Bronchial epithelial cell (primary cell): Measurements from ENCODE around the gene GNPTAB. TPM values are rescaled to one million over a fixed set of nuclear protein-coding genes. Genes with fewer than 3 reads are reported as not detected.
"Not testable (repeated sequence)": the region's sequence is repeated elsewhere in the genome, so short reads cannot be mapped to it uniquely, and the experiment has no call there.

ENCODE experiments used
- DNase-seq: peaks from one replicate; pipeline ENCODE4 v3.0.0-alpha.2; 2010; ENCODE audit warnings: low read depth
- FAIRE-seq: peaks from 2 replicates; lab custom pipeline; 2011; peaks lifted over from hg19 to GRCh38; lab: Jason Lieb, UNC
- H3K27me3 ChIP-seq: 2 replicates; pipeline ENCODE4 v1.5.1; 2011; ENCODE audit warnings: low read length; ENCODE audit not compliant: control insufficient read depth, insufficient read depth
- H3K36me3 ChIP-seq: 2 replicates; pipeline ENCODE4 v1.5.1; 2011; ENCODE audit warnings: low read length; ENCODE audit not compliant: control insufficient read depth, insufficient read depth
- H3K4me3 ChIP-seq: 2 replicates; pipeline ENCODE4 v1.5.1; 2011; ENCODE audit warnings: mild to moderate bottlenecking, low read depth, low read length, control low read depth
- CTCF ChIP-seq: IDR thresholded peaks from 2 replicates; pipeline ENCODE4 v1.5.1; 2011; ENCODE audit warnings: mild to moderate bottlenecking, moderate library complexity, low read length, control low read depth, inconsistent platforms; ENCODE audit not compliant: insufficient read depth, severe bottlenecking
- total RNA-seq: library from RNA; depleted of rRNA; stranded (reverse); fragments of >200 nt; gene quantifications from 2 replicates; pipeline ENCODE4 v1.2.1, GENCODE V29; 2014

Gene GNPTAB
- total RNA-seq, 1 donor from 2014 or later = 15.8 TPM

GRCh38 chr12:101875162-101875561 lies 44.4 kb upstream of the GNPTAB start:
- Histone ChIP-seq H3K36me3 (no peaks in the 10 kb centered on the region), H3K4me3 (no peak overlapping the region), H3K27me3 (no peaks in the 10 kb centered on the region)
- DNase-seq (no peak), FAIRE-seq (no peak)
- TF ChIP-seq CTCF = no peak

GRCh38 chr12:101870925-101871324 lies 40.2 kb upstream of the GNPTAB start:
- no peak for DNase-seq
- no peak for FAIRE-seq
- no peaks in the 10 kb centered on the region for H3K36me3 ChIP-seq
- H3K4me3 ChIP-seq = no peak overlapping the region
- no peak for TF ChIP-seq CTCF
- H3K27me3 ChIP-seq = no peaks in the 10 kb centered on the region

- H3K36me3 ChIP-seq, FAIRE-seq, H3K4me3 ChIP-seq, DNase-seq, H3K27me3 ChIP-seq: not testable (repeated sequence)
Observed at GRCh38 chr12:101867619-101868018, 36.9 kb upstream of the GNPTAB start.

- DNase-seq = no peak
- TF ChIP-seq CTCF = no peak
- no peak for FAIRE-seq
- Histone ChIP-seq H3K36me3 (no peaks in the 10 kb centered on the region), H3K4me3 (no peak overlapping the region), H3K27me3 (no peaks in the 10 kb centered on the region)
Observed at GRCh38 chr12:101866615-101867373, 36.0 kb upstream of the GNPTAB start.

GRCh38 chr12:101863981-101864380 lies 33.2 kb upstream of the GNPTAB start:
- Histone ChIP-seq H3K27me3 (no peaks in the 10 kb centered on the region), H3K36me3 (no peaks in the 10 kb centered on the region), H3K4me3 (no peak overlapping the region)
- FAIRE-seq (no peak), DNase-seq (no peak)
- no peak for TF ChIP-seq CTCF

- FAIRE-seq = no peak
Observed at GRCh38 chr12:101862245-101862644, 31.5 kb upstream of the GNPTAB start.

GRCh38 chr12:101861688-101862087 lies 30.9 kb upstream of the GNPTAB start:
- H3K4me3 ChIP-seq, FAIRE-seq, H3K27me3 ChIP-seq, H3K36me3 ChIP-seq: not testable (repeated sequence)
- peak; percentile 68 for DNase-seq

More at GRCh38 chr12:101862245-101862644, 31.5 kb upstream of the GNPTAB start:
- TF ChIP-seq CTCF = no peak
- peak; percentile 41 for DNase-seq
- Histone ChIP-seq H3K36me3 (no peaks in the 10 kb centered on the region), H3K4me3 (no peak overlapping the region), H3K27me3 (no peaks in the 10 kb centered on the region)
